DND-41 (cell line): Measurements from ENCODE around the gene ATF1.

ENCODE experiments used
- EZH2 ChIP-seq: IDR thresholded peaks from 3 replicates; pipeline ENCODE4 v1.6.1; 2012; ENCODE audit warnings: borderline replicate concordance, low read depth, mild to moderate bottlenecking, moderate library complexity, low read length, inconsistent platforms; ENCODE audit not compliant: severe bottlenecking
- TF ChIP-seq, protein P1 (sequence below): IDR thresholded peaks from 2 replicates; pipeline ENCODE4 v1.5.1; 2012; ENCODE audit warnings: borderline replicate concordance, low read length, moderate library complexity, mild to moderate bottlenecking; ENCODE audit not compliant: poor library complexity, severe bottlenecking; ENCODE audit errors: extremely low read depth

DNA sequence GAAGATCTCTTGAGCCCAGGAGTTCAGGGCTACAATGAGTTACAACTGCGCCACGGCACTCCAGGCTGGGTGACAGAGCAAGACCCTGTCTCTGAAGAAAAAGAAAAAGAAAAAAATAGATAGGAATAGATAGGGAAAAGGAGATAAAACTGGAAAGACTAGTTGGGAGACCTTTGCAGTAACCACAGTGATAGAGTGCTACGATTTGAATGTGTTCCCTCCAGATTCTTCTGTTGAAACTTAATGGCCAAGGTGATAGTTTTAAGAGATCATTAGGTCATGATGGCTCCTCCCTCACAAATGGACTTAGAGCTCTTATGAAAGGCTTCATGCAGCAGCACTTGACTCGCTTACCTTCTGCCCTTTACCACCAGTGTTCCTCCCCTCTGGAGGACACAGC is 13.5 kb upstream of the ATF1 start:
- TF ChIP-seq, protein P1, sequence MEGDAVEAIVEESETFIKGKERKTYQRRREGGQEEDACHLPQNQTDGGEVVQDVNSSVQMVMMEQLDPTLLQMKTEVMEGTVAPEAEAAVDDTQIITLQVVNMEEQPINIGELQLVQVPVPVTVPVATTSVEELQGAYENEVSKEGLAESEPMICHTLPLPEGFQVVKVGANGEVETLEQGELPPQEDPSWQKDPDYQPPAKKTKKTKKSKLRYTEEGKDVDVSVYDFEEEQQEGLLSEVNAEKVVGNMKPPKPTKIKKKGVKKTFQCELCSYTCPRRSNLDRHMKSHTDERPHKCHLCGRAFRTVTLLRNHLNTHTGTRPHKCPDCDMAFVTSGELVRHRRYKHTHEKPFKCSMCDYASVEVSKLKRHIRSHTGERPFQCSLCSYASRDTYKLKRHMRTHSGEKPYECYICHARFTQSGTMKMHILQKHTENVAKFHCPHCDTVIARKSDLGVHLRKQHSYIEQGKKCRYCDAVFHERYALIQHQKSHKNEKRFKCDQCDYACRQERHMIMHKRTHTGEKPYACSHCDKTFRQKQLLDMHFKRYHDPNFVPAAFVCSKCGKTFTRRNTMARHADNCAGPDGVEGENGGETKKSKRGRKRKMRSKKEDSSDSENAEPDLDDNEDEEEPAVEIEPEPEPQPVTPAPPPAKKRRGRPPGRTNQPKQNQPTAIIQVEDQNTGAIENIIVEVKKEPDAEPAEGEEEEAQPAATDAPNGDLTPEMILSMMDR: no peak
- TF ChIP-seq EZH2: no peak
